Gastroesophageal sphincter (tissue), 3 donors: ENCODE data around the gene GNLY.

ENCODE experiments used
- CTCF ChIP-seq, 4 experiments: fragments of 200-600 bp in 2 of 4; fragments of 450-650 bp in 2 of 4; sonication (generic) in 1 of 4; IDR thresholded peaks; one replicate each; pipeline ENCODE4 v1.5.1; 2017 to 2019; ENCODE audit warnings: antibody characterized with exemption in 4 of 4, mild to moderate bottlenecking in 2 of 4, moderate library complexity in 2 of 4
- EP300 ChIP-seq: sonication (generic); formaldehyde crosslinking; IDR thresholded peaks from one replicate; pipeline ENCODE4 v1.6.1; 2017; ENCODE audit warnings: antibody characterized with exemption, mild to moderate bottlenecking
- POLR2A ChIP-seq, 2 donors: fragments of 450-650 bp; IDR thresholded peaks; one replicate each; pipeline ENCODE4 v1.6.1; 2017; ENCODE audit warnings: antibody characterized with exemption in 2 of 2, mild to moderate bottlenecking in 2 of 2, moderate library complexity in 1 of 2
- POLR2AphosphoS5 ChIP-seq: sonication (generic); formaldehyde crosslinking; IDR thresholded peaks from one replicate; pipeline ENCODE4 v1.6.1; 2017; ENCODE audit warnings: antibody characterized with exemption

- TF ChIP-seq CTCF (IDR thresholded peaks at IDR 0.05): no peak
- no peak for TF ChIP-seq EP300
- no peak for TF ChIP-seq POLR2A (IDR thresholded peaks at IDR 0.05)
- no peak for TF ChIP-seq POLR2AphosphoS5
Observed at GRCh38 chr2:85646166-85646565, 48.0 kb upstream of the GNLY start.
